GM12891 (cell line): ENCODE measurements around the gene BRPF3.

Source experiments
- POLR2A ChIP-seq: IDR thresholded peaks from 2 replicates; pipeline ENCODE4 v1.6.1; 2011; ENCODE audit warnings: low read depth, low read length, control low read depth
- POLR2AphosphoS5 ChIP-seq: IDR thresholded peaks from 2 replicates; pipeline ENCODE4 v1.6.1; 2011; ENCODE audit warnings: low read depth, low read length, control low read depth
- POU2F2 ChIP-seq: IDR thresholded peaks from 2 replicates; pipeline ENCODE4 v1.6.1; 2011; ENCODE audit warnings: low read depth, mild to moderate bottlenecking, control low read depth, low read length, moderate library complexity
- TAF1 ChIP-seq: IDR thresholded peaks from 2 replicates; pipeline ENCODE4 v1.6.1; 2011; ENCODE audit warnings: low read depth, low read length, control low read depth

GRCh38 chr6:36184311-36184710 is 12.2 kb upstream of the BRPF3 start:
- TF ChIP-seq TAF1 (no peak), POLR2A (no peak), POLR2AphosphoS5 (no peak), POU2F2 (no peak)
